A673 (cell line): Measurements from ENCODE around the gene PDCD11.

Experiments used
- CTCF ChIP-seq: fragments of 300-800, 200-600 bp; sonication (generic); conservative IDR thresholded peaks from 2 replicates; pipeline ENCODE4 v1.5.1; 2017; ENCODE audit warnings: low read depth, mild to moderate bottlenecking, antibody characterized with exemption, low read length, moderate library complexity, mixed read lengths
- EZH2 ChIP-seq: fragments of 200-600 bp; sonication (generic); IDR thresholded peaks from 2 replicates; pipeline ENCODE4 v1.6.1; 2017; ENCODE audit warnings: borderline replicate concordance, low read depth, mild to moderate bottlenecking, mixed read lengths, antibody characterized with exemption, low read length; ENCODE audit not compliant: poor library complexity, severe bottlenecking

GRCh38 chr10:103350517-103351260, 45.7 kb upstream of the PDCD11 start, which contains the start of gene PCGF6:
- no peak for TF ChIP-seq EZH2
- TF ChIP-seq CTCF = no peak
